Measurements from ENCODE around the gene SMARCD3.

DNA sequence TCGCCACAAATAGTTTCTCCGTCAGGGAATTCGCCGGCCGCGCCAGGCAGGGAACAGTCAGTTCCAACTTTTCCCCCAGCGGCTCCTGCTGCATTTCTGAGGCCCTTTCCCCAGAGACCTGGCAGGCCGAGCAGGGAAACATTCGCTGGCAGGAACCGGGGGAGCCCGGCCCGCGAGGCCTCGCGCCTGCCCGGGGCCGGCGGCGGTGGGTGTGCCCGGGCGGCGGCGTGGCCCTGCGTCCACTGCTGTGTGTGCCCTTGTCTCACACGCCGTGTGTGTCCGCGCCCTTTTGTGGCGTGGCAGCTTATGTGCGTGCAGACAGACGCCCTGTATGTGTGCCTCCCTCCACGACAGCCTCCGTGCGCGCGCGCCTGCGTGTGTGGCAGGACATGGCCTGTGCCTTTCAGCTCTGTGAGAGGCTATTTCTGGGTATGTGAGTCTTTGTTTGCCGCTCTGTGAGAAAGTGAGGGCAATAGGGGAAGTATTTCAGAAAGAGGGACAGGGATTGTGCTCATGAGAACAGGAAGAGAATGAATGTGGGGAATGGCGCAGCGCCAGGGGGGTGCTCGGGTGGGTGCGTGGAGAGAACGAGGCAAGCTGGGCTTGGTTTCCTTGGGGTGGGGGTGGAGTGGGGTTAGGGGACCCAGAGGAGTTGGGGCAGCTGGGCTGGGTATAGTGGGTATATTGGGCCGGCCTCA lies 689 bp upstream of the SMARCD3 start:
- no peak for TF ChIP-seq CTCF (conservative IDR thresholded peaks at IDR 0.05)
- TF ChIP-seq ZFX (IDR thresholded peaks at IDR 0.05) = peak; percentile 96

Measured in C4-2B (cell line).